Inferior parietal cortex (tissue), 1 donor: Measurements from ENCODE around the gene METAP2.

Experiments used
- DNase-seq: peaks from one replicate; pipeline ENCODE4 v3.0.0-alpha.2; 2016; ENCODE audit errors: extremely low spot score

METAP2 gene

DNA sequence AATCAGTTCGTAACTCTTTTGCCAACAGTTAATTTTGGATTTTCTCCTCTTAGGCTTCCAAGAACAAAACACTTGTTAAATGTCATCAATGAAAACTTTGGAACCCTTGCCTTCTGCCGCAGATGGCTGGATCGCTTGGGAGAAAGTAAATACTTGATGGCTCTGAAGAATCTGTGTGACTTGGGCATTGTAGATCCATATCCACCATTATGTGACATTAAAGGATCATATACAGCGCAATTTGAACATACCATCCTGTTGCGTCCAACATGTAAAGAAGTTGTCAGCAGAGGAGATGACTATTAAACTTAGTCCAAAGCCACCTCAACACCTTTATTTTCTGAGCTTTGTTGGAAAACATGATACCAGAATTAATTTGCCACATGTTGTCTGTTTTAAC lies 39.6 kb downstream of the METAP2 start:
- no peak for DNase-seq

DNA sequence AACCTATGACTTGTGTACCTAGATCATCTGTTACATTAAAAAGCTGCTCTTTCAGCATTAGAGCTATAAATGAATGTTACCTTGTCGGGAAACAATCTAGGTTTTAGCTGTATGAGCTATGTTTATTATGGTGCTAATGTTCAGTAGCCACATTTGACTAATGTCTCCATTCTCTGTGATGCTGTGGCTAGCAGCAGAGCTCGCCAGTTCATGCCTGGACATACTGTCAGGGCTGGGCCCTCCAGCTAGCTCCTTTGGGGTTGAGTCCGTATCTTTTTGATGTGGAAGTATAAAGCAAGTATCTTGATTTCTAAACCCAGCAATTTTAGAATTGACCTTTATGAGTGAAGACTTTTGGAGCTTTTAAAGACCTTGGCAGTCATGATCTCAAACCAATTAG lies 41.2 kb downstream of the METAP2 start:
- DNase-seq: no peak

DNA sequence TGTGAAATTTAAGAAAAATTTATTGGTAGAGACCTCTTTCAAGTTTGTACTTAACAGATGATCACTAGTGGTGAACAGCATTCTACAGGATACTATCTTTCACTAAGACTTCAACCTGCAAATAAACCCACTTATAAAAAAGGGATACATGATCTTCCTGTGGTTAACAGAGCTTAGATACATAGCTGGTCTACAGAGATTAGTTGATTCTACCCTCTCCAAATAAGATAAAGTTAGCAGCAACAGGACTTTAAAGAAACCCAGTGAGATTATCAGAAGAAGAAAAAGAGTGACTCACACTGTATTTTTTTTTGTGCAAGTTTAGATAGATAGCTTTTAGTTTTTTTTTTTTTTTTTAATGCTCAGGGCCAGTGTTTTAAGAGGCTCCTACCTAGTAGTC lies 42.8 kb downstream of the METAP2 start:
- no peak for DNase-seq

DNA sequence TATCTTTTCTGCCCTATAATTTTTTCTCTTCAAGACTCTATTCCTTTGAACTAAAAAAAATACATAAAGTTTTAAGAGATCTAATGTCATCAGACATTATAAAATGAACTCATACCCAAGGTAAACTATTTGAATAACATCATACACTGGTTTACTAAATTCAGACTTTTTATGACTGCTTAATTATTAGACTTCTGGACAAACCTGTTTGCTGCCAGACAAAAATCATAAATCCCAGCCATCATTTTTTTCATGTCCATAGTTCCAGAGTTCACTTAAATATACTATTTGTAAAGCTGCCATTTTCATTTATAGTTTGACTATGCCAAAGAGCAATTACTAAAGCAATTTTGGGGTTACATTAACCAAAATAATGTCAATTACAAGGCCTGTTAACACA lies 43.3 kb downstream of the METAP2 start:
- DNase-seq: no peak

DNA sequence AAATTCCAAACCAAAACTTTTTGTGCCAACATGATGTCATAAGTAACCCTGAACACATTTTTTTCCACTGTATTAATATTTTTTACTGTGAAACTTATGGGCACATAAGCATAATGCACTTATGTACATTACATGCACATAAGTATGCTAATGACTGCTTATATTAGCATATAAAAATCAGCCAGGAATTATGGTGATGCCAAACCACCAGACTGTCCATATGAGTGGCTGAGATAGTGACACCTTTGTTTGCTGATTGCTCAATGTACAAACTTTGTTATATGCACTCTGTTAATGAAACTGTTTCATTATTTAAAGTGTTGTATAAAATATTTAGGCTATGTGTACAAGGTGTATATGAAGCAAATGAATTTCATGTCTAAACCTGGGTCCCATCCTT lies 45.0 kb downstream of the METAP2 start:
- DNase-seq: no peak

DNA sequence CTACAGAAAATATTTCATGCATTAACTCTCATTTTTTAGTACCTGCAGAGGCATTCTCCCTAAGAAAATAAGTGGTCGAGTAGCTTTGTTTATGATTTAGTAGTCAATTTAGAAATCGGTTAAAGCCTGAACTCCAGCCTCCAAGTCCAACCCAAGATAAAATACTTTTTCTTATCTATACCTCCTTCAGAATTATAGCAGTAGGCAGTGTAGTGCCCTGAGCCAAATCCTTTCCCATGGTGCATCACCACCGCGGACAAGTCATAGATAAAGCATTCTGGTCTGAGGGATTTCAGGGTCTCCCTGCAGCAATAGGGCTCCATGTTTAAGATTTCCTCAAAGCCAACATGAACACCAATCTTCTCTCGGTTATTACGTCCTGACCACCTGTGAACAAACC lies 46.9 kb downstream of the METAP2 start:
- DNase-seq: no peak

DNA sequence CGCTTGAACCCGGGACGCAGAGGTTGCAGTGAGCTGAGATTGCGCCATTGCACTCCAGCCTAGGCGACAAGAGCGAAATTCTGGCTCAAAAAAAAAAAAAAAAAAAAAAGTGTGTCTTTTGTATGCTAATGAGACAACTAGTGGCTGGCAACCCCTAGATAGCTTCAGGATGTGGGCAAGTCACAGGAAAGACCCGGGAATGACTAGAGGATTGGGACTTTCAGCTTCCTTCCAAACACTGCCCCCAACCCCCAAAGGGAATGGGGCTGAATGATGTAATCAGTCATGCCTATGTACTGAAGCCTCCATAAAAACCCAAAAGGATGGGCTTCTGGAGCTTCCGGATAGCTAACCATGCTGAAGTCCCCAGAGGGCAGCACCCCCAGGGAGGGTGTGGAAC lies 48.7 kb downstream of the METAP2 start:
- no peak for DNase-seq

DNA sequence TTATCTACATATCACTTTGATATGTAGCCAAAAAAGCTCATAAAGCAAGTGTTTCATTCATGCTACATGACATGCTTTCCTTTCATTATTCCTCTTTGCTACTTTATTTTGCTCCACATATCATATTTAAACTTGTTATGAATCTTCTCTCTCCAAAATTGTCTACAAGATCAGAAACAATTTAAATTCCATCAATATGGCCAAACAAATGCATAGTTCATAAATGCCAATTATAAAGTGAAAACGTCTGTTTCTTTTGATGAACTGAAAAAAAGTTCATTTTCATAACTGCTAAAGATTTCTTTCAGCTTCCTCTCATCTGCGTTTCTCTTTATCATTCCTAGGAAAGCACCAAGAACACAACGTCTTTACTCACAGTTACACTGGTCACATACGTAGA lies 54.5 kb downstream of the METAP2 start:
- DNase-seq: no peak

DNA sequence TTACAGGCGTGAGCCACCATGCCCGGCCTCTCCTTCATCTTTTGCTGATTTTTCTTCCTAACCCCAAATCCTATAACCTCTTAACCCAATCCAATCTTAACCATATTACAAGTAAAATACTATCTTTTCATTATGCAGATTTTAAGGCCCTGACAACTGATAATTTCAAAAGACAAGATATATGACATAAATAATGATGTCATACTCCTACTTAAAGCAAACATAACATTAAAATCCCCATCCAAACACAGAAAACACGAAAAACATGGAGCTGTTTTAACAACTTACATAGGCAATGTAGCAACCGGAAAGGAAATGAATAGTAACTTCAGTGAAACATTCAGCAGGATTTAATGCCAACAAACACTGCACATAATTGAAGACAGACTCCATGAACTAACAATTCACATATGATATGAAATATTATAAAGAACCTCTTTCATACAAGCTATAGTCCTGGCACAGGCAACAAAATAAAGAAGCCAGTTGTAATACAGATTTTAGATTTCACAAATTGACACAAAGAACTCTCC lies 55.8 kb downstream of the METAP2 start:
- DNase-seq: no peak

DNA sequence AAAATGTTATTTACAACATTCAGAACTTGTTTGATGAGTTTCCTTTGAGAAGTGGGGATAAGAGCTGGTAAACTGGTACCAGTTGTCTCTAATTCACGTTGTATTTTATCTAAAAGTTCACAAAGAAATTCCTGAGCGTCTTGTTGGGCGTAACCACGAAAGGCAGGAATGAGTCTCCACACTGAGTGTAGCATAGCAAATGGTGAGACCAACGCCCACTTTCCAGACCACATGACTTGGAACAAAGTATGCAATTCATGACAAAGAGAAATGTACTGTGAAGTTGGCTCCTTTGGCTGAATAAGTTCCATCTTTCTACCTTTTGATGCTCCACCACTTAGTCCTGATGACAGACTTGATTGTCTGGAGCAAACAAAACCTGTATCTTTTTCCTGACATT lies 58.9 kb downstream of the METAP2 start:
- no peak for DNase-seq

DNA sequence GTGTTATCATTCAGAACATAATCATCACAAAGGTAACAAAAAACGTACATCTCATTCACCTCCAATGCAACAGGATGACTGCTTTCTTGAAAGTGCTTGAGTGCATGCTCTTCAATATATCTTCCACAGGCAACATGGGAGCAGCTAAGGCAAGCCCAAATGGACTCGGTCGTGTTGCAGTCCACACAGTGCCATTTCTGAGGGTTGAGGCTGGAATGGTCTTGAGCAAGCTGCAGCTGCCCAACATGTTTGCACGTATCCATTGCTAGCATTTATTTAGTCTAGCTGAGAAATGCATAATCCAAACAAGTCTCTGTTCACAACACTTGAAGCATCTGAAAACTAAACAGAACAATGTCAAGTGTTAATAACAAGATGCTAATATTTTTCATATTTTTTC lies 60.0 kb downstream of the METAP2 start:
- no peak for DNase-seq

DNA sequence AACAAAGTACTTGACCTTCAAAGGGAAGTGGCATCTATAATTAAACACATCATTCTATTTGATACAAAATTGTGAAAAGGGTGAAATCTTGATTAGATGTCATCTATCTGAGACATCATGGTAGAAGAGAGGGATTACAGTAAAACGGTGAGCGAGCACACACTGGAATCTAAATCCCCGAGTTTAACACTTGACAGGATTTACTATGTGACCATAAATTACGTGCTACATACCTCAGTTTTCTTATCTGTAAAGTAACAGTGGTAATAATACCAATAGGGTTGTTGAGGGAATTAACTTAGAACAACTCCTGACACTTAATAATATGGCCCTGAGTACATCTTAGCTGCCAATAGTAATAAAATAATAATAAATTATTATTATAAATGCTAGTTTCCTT lies 64.1 kb downstream of the METAP2 start:
- DNase-seq: no peak

DNA sequence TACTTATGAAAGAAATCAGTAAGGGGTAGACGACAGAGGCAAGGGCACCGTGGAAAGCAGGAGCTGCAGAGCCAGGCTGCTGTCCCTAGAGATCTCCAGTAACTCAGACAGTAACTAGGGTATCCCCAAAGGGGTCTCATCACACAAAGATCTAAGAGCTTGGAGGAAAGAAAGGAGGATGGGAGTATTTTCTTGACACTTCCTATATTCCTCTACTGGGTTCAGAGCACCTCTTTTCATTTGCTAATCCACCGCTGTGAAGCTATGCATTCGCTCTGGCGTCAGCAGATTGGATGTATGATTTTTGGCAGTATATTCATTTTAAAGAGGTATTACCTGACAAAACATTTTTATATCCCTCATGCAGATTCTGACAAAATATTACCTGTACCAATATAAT lies 64.7 kb downstream of the METAP2 start:
- DNase-seq: no peak

DNA sequence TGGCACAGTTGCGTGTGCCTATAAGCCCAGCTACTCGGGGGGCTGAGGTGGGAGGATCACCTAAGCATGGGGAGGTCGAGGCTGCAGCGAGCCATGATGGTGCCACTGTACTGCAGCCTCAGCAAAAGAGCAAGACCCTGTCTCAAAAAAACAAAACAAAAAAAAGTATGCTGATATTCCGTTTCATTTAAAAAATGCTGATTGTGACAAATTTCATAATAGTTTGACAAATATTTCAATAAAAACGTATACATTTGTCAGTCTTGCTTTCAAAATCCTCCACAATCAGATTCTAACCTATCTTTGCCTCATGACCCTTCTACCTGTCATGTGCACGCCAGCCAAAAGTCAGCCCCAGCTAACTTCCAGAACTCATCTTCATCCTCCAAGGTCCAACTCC lies 67.5 kb downstream of the METAP2 start:
- no peak for DNase-seq

DNA sequence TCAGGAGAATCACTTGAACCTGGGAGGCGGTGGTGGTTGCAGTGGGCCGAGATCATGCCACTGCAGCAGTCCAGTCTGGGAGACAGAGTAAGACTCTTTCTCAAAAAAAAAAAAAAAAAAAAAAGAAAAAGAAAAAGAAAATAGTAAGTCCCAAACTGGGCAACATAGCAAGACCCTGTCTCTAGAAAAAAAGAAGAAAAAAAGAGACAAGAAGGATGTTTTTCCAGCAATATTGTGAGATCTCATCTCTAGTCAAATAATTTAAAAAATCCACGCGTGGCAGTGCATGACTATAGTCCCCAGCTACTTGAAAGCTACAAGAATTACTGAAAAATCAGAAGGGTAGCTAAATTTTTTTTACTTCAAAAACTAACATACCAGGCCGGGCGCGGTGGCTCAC lies 69.4 kb downstream of the METAP2 start:
- no peak for DNase-seq

DNA sequence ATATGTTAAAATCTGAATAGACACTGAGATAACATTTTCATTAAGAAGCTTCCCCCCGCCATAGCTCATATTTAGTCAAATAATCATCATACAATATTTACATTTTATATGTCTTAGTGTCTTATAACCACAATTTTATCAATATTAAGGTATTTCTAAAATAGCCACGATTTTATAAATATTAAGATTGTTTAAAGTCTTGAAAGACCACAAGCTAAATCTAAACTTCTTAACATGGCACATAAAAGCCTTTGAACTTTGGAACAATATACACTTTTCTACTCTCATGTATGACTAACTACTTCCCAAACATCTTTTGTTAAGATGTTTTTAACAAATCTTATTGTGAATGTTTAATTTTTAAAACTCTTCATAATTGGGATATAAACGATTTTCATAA lies 70.8 kb downstream of the METAP2 start:
- no peak for DNase-seq

DNA sequence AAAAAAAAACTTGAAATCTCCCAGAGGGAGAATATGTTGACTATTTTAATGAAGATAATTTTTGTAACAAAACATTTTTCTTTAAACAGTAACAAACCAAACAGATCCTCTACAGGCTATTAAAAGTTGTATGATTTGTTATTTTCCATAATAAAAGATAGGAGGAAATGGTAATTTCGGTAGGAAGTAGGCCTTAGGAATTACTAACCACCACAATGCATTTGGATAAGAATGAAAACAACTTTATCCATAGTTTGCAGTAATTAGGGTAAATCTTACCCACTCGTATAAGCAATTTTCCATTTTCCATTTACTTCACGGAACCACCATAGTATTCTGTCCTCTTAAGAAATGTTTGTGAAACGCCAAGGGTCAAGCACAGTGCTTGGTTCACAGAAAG lies 71.4 kb downstream of the METAP2 start:
- DNase-seq: no peak

DNA sequence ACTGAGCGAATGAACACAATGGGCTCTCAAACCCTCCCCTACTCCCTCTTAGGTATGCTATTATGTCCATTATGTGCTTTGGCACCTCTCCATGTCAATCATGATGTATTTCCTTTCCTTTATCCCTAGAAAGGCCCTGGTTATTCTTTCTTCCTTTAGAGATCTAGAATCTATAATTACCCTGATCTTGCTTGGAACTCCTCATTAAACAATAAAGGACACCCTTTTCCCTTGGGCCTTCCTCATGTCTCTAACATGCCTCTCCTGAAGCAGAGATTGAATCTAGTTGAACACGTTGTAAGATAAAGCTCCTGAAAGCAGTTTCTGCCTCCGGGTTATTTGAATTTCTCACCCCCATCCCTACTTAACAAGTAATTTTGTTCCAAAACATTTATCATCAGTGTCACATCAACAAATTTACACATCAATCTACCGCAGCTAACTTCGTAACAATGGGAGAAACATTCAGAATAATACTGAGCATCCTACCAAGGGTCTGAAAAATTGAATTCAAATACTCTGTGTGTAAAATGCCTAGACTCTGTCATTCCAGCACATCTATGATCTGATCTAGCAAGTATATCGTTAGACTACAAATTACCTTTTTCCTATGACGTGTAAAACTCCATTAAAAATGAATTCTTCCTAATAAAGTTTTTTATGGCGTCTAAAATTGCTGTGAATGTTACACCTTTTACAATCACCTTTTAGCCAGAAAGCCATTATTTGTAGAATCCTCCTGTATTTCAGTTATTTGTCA lies 72.0 kb downstream of the METAP2 start:
- DNase-seq: no peak

DNA sequence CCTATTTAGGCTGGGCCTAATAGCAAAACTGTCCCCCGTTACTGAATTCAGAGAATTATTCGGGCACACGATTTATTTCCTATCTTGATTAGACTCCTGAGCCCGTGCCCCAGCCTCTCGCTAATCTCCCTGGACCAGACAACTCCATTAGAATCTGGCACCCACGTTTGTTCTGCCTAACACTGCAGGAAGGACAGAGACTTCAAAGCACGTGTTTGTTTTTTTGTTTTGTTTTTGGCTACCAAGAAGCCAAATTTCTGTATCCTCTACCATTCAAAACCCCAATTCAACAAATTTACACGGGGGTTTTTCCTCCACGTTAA lies 72.5 kb downstream of the METAP2 start:
- no peak for DNase-seq

DNA sequence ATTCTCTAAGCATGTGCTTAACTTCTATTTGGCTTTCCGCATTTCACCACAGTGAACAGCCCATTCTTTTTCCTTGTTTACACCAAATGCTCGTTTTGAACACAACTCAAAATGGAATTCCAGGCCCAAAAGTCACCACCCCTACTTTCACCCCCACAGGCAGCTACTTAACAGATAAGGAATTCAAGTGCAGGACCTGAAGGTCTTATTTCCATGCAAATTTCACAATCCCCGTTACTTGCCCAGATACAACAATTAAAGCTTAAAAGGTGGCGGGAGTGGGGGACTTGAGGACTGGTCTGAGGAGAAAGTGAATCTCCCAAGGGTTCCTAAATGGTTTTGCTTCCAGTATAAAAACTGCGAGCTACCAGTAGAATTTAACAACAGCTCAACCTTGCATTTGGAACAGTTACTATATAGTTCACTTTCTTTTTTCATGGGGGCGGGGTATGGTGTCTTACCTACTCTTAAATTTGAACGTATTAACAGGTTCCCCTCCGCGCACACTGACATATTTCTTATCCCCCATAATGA lies 73.6 kb downstream of the METAP2 start:
- DNase-seq: no peak

DNA sequence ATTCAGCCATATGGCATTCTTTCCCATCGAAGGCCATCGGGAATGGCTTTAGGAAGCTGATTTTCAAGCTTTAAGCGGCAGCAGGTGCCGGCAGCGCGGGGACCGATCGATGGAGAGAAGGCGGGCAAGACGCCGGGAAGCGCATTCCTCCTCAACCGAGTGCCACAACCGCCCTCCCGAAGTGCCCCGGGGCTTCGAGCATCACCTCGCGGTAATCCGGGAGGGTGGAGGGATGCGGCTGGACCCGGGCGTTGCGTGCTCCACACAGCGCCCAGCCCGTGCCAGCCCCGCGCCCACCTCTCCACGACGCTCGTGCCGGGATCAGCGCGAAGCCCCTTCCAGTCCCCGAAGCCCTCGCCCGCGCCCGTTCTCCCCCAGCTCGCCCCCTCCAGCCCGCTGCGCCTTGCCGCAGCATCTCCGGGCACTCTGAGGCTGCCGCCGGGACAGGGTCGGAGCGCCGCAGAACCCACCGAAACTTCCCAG lies 74.1 kb downstream of the METAP2 start:
- no peak for DNase-seq

DNA sequence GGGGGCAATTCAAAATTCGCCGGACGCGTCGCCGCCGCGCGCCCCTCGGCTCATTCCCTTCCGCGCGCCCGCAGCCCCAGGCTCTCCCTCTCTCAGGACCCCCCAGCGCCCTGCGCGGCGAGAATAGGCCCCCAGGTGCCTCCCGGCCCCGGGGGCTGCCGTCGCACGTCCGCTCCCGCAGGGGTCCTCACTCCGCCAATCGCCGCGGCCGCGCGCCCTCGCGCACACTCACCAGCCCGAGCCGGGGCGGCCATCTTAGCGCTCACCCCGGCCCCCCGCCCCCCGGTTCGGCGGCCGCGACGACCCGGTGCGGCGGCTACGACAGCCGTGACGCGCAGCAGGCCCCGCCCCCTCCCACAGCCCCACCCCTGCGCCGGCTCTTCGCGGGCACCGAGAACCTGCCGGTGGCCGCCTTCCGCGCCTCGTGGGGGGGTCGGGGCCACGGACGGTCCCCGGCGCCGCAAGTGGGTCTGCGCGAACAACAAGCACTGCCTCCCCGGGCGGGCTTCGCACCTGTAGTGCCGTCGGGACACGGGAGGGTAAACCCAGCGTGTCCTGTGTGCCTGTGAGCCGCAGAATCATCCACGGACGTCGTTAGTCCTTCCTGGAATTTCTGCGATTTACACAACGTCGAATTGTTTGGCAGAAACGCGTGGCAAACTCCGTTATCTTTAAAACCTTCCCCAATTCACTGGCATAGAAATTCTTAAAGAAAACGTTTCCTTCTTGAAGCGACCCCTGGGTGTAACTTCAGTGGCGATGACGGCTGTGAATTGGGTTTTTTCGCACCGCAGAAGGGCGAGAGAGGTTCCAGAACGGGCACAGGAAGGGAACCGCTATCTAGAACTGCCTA lies 74.8 kb downstream of the METAP2 start:
- DNase-seq: no peak
